Dendritic cell treated with granulocyte-macrophage colony-stimulating factor and Interleukin-4, amounts not matched to agents 40 ng/mL and 50 ng/mL, for 4 days (primary cell): ENCODE measurements around the gene SPDYE4.

ENCODE experiments used
- H3K27ac Mint-ChIP-seq: one replicate; pipeline ENCODE4 v1.8.0; 2022; ENCODE audit warnings: mild to moderate bottlenecking, mixed read lengths
- H3K27me3 Mint-ChIP-seq: one replicate; pipeline ENCODE4 v1.8.0; 2022; ENCODE audit warnings: mild to moderate bottlenecking, mixed read lengths
- H3K36me3 Mint-ChIP-seq: one replicate; pipeline ENCODE4 v1.8.0; 2022; ENCODE audit warnings: low read depth, mixed read lengths
- H3K4me1 Mint-ChIP-seq: one replicate; pipeline ENCODE4 v1.8.0; 2022; ENCODE audit warnings: low read depth, mixed read lengths
- H3K4me3 Mint-ChIP-seq: one replicate; pipeline ENCODE4 v1.8.0; 2022; ENCODE audit warnings: mild to moderate bottlenecking, moderate library complexity, mixed read lengths
- H3K9me3 Mint-ChIP-seq: one replicate; pipeline ENCODE4 v1.8.0; 2022; ENCODE audit warnings: mixed read lengths
- intact Hi-C: fragments of 100-400 bp; cut with micrococcal nuclease; formaldehyde crosslinking; loops from one replicate; pipeline ENCODE4 v1.15.0; 2022

SPDYE4 gene

DNA sequence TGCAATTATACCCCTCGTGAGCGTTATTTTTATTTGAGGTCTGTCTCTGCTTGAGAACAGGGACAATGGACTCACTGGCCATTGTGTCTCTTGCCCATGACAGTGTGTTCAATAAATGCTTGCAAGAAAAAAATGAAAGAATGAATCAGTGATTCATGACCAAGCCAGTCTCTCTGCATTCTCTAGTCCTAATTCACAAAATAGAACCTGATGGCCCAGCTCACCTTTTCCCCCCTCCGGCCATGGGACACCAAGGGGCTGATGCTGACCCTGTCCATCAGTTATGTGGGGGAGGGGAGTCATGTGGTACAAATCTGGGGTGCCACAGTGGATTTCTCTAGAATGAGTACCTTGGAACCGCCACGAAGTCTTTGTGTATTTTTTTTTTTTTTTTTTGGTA lies 51.9 kb downstream of the SPDYE4 start:
- Mint-ChIP-seq H3K36me3 (no peaks in the 10 kb centered on the region), H3K27ac (no peak overlapping the region), H3K4me1 (peaks cover 8% of the 10 kb centered on the region), H3K4me3 (no peak overlapping the region), H3K27me3 (peaks cover 16% of the 10 kb centered on the region), H3K9me3 (no peaks in the 10 kb centered on the region)
- intact Hi-C loops, result no loop called here

DNA sequence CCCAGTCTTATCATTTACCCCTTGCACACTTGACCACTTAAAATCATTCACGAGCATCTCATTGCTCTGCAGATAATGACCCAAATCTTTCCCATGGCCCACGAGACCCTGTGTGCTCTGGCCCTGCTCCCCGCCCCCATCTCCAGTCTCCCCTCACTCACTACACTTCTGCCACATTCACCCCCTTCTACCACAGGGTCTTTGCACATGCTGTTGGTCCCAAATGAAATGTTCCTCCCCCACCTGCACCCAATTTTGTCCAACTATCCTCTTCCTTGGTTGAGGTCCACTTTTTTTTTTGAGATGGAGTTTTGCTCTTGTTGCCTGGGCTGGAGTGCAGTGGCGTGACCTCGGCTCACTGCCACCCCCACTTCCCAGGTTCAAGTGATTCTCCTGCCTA lies 52.9 kb downstream of the SPDYE4 start:
- H3K9me3 Mint-ChIP-seq, result no peaks in the 10 kb centered on the region
- H3K4me1 Mint-ChIP-seq, result peaks cover 8% of the 10 kb centered on the region
- H3K27ac Mint-ChIP-seq, result no peak overlapping the region
- H3K36me3 Mint-ChIP-seq, result no peaks in the 10 kb centered on the region
- H3K4me3 Mint-ChIP-seq, result no peak overlapping the region
- intact Hi-C loops, result no loop called here
- peaks cover 16% of the 10 kb centered on the region for H3K27me3 Mint-ChIP-seq

DNA sequence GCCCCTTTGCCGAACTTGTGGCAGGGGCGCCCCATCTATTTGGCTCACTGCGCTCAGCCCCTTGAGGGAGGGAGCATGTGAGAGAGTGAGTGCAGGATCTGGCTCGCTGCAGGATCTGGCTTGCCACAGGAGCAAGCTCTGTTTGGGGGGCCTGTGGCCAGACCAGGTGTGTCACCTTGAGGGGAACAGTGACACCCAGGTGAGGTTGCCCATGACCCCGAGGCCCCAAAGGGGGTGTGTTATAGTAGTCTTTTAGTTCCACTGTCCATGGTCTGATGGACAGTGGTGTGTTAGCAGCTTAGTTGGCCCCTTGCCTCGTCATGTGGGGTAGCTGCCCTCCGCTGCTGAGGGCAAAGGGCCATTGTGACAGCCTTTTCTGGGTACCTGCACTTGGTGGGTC lies 55.3 kb downstream of the SPDYE4 start:
- Mint-ChIP-seq H3K36me3 (no peaks in the 10 kb centered on the region), H3K27ac (no peak overlapping the region), H3K4me1 (peaks cover 13% of the 10 kb centered on the region), H3K27me3 (peaks cover 14% of the 10 kb centered on the region), H3K4me3 (no peak overlapping the region), H3K9me3 (no peaks in the 10 kb centered on the region)
- intact Hi-C loops, result no loop called here

DNA sequence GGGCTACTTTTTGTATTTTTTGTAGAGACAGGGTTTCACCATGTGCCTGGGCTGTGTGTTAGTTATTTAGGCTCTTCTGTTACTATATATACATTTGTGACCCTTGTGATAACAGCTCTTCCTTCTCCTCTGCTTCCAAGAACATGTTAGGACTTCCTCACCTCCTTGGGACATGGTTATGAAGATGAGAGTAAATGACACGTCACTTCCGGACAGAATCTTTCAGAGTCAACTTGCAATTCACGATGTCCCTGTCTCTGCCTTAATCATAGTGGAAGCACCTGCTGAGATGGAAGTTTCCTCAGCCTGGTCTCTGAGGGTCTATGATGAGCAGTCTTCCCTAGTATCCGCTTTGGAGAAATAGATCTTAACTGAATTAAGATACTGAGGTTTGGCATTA lies 56.6 kb downstream of the SPDYE4 start:
- H3K4me1 Mint-ChIP-seq, result peaks cover 8% of the 10 kb centered on the region
- no peaks in the 10 kb centered on the region for H3K9me3 Mint-ChIP-seq
- H3K27ac Mint-ChIP-seq, result no peak overlapping the region
- peaks cover 12% of the 10 kb centered on the region for H3K27me3 Mint-ChIP-seq
- H3K4me3 Mint-ChIP-seq, result no peak overlapping the region
- no peaks in the 10 kb centered on the region for H3K36me3 Mint-ChIP-seq
- intact Hi-C loops, result no loop called here

DNA sequence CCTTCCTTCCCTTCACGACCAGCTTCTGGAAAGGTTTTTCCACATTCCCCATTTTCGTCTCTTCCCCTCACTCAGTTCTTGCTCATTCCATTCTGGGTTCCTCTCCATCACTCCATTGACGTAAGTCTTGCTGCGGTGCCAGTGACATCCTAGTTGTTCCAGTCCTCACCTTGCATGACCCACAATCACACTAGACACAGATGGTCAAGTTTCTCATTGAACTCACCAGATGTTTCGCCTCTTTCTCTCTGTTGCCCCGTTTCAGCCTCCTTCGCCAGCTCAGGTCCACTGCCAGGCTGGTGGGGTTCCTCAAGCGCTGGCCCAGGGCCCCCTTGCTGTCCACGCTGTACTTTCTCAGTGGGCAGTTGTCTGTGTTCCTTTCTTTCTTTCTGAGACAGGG lies 57.1 kb downstream of the SPDYE4 start:
- Mint-ChIP-seq H3K27ac (no peak overlapping the region), H3K4me3 (no peak overlapping the region), H3K9me3 (no peaks in the 10 kb centered on the region), H3K36me3 (no peaks in the 10 kb centered on the region), H3K27me3 (peaks cover 12% of the 10 kb centered on the region), H3K4me1 (peaks cover 8% of the 10 kb centered on the region)
- intact Hi-C loops, result no loop called here
